Ishikawa (cell line): ENCODE results near the gene PRR36.

ENCODE experiments used
- CEBPB ChIP-seq: IDR thresholded peaks from 2 replicates; pipeline ENCODE4 v1.6.1; 2012
- CREB1 ChIP-seq: IDR thresholded peaks from 2 replicates; pipeline ENCODE4 v1.6.1; 2012; ENCODE audit warnings: low read depth
- EGR1 ChIP-seq: IDR thresholded peaks from 2 replicates; pipeline ENCODE4 v1.6.1; 2012
- EP300 ChIP-seq: IDR thresholded peaks from 2 replicates; pipeline ENCODE4 v1.6.1; 2012; ENCODE audit warnings: borderline replicate concordance
- FOXM1 ChIP-seq: IDR thresholded peaks from 2 replicates; pipeline ENCODE4 v1.6.1; 2012; ENCODE audit warnings: low read depth, borderline replicate concordance
- NFIC ChIP-seq: IDR thresholded peaks from 2 replicates; pipeline ENCODE4 v1.6.1; 2012
- RAD21 ChIP-seq: IDR thresholded peaks from 2 replicates; pipeline ENCODE4 v1.6.1; 2012; ENCODE audit warnings: low read depth
- TAF1 ChIP-seq: IDR thresholded peaks from 2 replicates; pipeline ENCODE4 v1.6.1; 2012; ENCODE audit warnings: low read depth, mild to moderate bottlenecking
- TCF12 ChIP-seq: IDR thresholded peaks from 2 replicates; pipeline ENCODE4 v1.6.1; 2012; ENCODE audit warnings: low read depth
- TEAD4 ChIP-seq: IDR thresholded peaks from 2 replicates; pipeline ENCODE4 v1.6.1; 2012
- YY1 ChIP-seq: IDR thresholded peaks from 2 replicates; pipeline ENCODE4 v1.6.1; 2012; ENCODE audit warnings: low read depth
- ZBTB7A ChIP-seq: IDR thresholded peaks from 2 replicates; pipeline ENCODE4 v1.6.1; 2012; ENCODE audit warnings: low read depth
- TF ChIP-seq, protein P1 (sequence below): IDR thresholded peaks from 2 replicates; pipeline ENCODE4 v1.6.1; 2012
- TF ChIP-seq, protein P2 (sequence below): IDR thresholded peaks from 2 replicates; pipeline ENCODE4 v1.6.1; 2012; ENCODE audit warnings: low read depth, mild to moderate bottlenecking
- TF ChIP-seq, protein P3 (sequence below): IDR thresholded peaks from 2 replicates; pipeline ENCODE4 v1.6.1; 2012

Gene PRR36

DNA sequence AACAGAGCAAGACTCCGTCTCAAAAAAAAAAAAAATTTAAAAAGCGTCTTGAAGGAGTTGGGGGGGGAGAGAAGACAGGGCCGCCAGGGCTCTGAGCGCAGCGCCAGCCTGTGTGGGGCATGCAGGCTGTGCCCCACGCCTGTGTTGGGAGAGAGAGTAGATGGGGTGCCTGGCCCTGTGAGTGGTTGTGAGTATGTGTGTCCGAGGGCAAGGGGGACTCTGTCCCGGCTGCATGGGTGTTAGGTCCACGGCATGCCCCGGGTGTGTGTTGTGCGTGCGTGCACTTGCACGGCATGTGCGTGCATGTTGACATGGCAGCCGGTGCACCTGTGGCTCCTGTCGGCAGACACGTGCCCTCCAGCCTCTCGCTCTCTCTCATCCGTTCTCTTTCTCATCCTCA lies 32.9 kb upstream of the PRR36 start:
- no peak for TF ChIP-seq TCF12
- TF ChIP-seq NFIC = no peak
- TF ChIP-seq RAD21 = no peak
- TF ChIP-seq ZBTB7A = no peak
- TF ChIP-seq CEBPB = no peak
- TF ChIP-seq EP300 = no peak
- TF ChIP-seq, protein P1, sequence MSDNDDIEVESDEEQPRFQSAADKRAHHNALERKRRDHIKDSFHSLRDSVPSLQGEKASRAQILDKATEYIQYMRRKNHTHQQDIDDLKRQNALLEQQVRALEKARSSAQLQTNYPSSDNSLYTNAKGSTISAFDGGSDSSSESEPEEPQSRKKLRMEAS = no peak
- TF ChIP-seq, protein P2, sequence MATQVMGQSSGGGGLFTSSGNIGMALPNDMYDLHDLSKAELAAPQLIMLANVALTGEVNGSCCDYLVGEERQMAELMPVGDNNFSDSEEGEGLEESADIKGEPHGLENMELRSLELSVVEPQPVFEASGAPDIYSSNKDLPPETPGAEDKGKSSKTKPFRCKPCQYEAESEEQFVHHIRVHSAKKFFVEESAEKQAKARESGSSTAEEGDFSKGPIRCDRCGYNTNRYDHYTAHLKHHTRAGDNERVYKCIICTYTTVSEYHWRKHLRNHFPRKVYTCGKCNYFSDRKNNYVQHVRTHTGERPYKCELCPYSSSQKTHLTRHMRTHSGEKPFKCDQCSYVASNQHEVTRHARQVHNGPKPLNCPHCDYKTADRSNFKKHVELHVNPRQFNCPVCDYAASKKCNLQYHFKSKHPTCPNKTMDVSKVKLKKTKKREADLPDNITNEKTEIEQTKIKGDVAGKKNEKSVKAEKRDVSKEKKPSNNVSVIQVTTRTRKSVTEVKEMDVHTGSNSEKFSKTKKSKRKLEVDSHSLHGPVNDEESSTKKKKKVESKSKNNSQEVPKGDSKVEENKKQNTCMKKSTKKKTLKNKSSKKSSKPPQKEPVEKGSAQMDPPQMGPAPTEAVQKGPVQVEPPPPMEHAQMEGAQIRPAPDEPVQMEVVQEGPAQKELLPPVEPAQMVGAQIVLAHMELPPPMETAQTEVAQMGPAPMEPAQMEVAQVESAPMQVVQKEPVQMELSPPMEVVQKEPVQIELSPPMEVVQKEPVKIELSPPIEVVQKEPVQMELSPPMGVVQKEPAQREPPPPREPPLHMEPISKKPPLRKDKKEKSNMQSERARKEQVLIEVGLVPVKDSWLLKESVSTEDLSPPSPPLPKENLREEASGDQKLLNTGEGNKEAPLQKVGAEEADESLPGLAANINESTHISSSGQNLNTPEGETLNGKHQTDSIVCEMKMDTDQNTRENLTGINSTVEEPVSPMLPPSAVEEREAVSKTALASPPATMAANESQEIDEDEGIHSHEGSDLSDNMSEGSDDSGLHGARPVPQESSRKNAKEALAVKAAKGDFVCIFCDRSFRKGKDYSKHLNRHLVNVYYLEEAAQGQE = no peak
- TF ChIP-seq, protein P3, sequence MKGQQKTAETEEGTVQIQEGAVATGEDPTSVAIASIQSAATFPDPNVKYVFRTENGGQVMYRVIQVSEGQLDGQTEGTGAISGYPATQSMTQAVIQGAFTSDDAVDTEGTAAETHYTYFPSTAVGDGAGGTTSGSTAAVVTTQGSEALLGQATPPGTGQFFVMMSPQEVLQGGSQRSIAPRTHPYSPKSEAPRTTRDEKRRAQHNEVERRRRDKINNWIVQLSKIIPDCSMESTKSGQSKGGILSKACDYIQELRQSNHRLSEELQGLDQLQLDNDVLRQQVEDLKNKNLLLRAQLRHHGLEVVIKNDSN = no peak

GRCh38 chr19:7905859-7906258 lies 31.7 kb upstream of the PRR36 start:
- TF ChIP-seq RAD21 (no peak), NFIC (no peak), TCF12 (no peak), CEBPB (no peak)

GRCh38 chr19:7905268-7905667 lies 31.1 kb upstream of the PRR36 start:
- TF ChIP-seq CREB1 = no peak

GRCh38 chr19:7904074-7905020 lies 30.2 kb upstream of the PRR36 start:
- TF ChIP-seq YY1 (no peak), ZBTB7A (peak; percentile 86), RAD21 (no peak), CEBPB (no peak), CREB1 (no peak), TCF12 (no peak)
- TF ChIP-seq, protein P3 = no peak
- TF ChIP-seq, protein P2 = no peak

- peak; percentile 90 for TF ChIP-seq YY1
- no peak for TF ChIP-seq ZBTB7A
- TF ChIP-seq TAF1 = peak; percentile 82
- TF ChIP-seq NFIC = peak; percentile 35; the same call in 1 of the 2 replicates
- TF ChIP-seq, protein P1 = peak; percentile 96
- TF ChIP-seq, protein P2 = no peak
- peak; percentile 46; the same call in 1 of the 2 replicates for TF ChIP-seq RAD21
- TF ChIP-seq, protein P3 = peak; percentile 62; the same call in 1 of the 2 replicates
- no peak for TF ChIP-seq FOXM1
- TF ChIP-seq TEAD4 = no peak
- no peak for TF ChIP-seq CREB1
- no peak for TF ChIP-seq EP300
- TF ChIP-seq TCF12 = peak; percentile 36
- TF ChIP-seq EGR1 = no peak
- TF ChIP-seq CEBPB = no peak
Measured at GRCh38 chr19:7903244-7904073, 29.3 kb upstream of the PRR36 start, which contains the start of gene MAP2K7. Gene MAP2K7 (plus strand): TSS chr19:7903877. CDS start chr19:7903945, 68 bp downstream.
